Mononuclear cell (primary cell): Measurements from ENCODE around the gene SPTB. TPM values are rescaled to one million over a fixed set of nuclear protein-coding genes. Genes with fewer than 3 reads are reported as not detected.

ENCODE experiments used
- H3K27me3 ChIP-seq: 2 replicates; pipeline ENCODE4 v1.6.0; 2011; ENCODE audit warnings: low read length, control low read depth; ENCODE audit not compliant: insufficient read depth
- H3K4me1 ChIP-seq: 2 replicates; pipeline ENCODE4 v1.5.1; 2011; ENCODE audit warnings: mild to moderate bottlenecking, low read length, control low read depth; ENCODE audit not compliant: insufficient read depth
- H3K4me3 ChIP-seq: 2 replicates; pipeline ENCODE4 v1.5.1; 2011; ENCODE audit warnings: mild to moderate bottlenecking, low read length, moderate library complexity
- H3K9me3 ChIP-seq: 2 replicates; pipeline ENCODE4 v1.5.1; 2011; ENCODE audit warnings: low read depth, mild to moderate bottlenecking, control low read depth, low read length
- total RNA-seq: library from RNA; depleted of rRNA; stranded (reverse); fragments of >200 nt; gene quantifications from one replicate; pipeline ENCODE4 v1.2.3, GENCODE V29; 2012

SPTB gene
- total RNA-seq, 1 donor: 1.5 TPM

GRCh38 chr14:64825509-64825908 lies 54.2 kb downstream of the SPTB start:
- H3K9me3 ChIP-seq: no peaks in the 10 kb centered on the region
- no peaks in the 10 kb centered on the region for H3K27me3 ChIP-seq
- no peak overlapping the region for H3K4me3 ChIP-seq
- peaks cover 16% of the 10 kb centered on the region for H3K4me1 ChIP-seq

- Histone ChIP-seq H3K4me1 (peaks cover 16% of the 10 kb centered on the region), H3K9me3 (no peaks in the 10 kb centered on the region), H3K4me3 (no peak overlapping the region), H3K27me3 (no peaks in the 10 kb centered on the region)
Observed at GRCh38 chr14:64825006-64825405, 54.7 kb downstream of the SPTB start.

- H3K27me3 ChIP-seq: peaks cover under 1% of the 10 kb centered on the region
- peaks cover 16% of the 10 kb centered on the region for H3K4me1 ChIP-seq
- H3K4me3 ChIP-seq: no peak overlapping the region
- no peaks in the 10 kb centered on the region for H3K9me3 ChIP-seq
Observed at GRCh38 chr14:64824471-64824870, 55.2 kb downstream of the SPTB start.

- peaks cover 2% of the 10 kb centered on the region for H3K27me3 ChIP-seq
- no peaks in the 10 kb centered on the region for H3K9me3 ChIP-seq
- peaks cover 16% of the 10 kb centered on the region for H3K4me1 ChIP-seq
- H3K4me3 ChIP-seq: no peak overlapping the region
Observed at GRCh38 chr14:64823305-64823861, 56.3 kb downstream of the SPTB start.

GRCh38 chr14:64821651-64822050 lies 58.1 kb downstream of the SPTB start:
- Histone ChIP-seq H3K4me1 (peaks cover 11% of the 10 kb centered on the region), H3K27me3 (peaks cover 2% of the 10 kb centered on the region), H3K9me3 (no peaks in the 10 kb centered on the region), H3K4me3 (no peak overlapping the region)

GRCh38 chr14:64818151-64818550 lies 61.6 kb downstream of the SPTB start:
- H3K4me1 ChIP-seq: no peaks in the 10 kb centered on the region
- peaks cover 2% of the 10 kb centered on the region for H3K27me3 ChIP-seq
- no peak overlapping the region for H3K4me3 ChIP-seq
- no peaks in the 10 kb centered on the region for H3K9me3 ChIP-seq

DNA sequence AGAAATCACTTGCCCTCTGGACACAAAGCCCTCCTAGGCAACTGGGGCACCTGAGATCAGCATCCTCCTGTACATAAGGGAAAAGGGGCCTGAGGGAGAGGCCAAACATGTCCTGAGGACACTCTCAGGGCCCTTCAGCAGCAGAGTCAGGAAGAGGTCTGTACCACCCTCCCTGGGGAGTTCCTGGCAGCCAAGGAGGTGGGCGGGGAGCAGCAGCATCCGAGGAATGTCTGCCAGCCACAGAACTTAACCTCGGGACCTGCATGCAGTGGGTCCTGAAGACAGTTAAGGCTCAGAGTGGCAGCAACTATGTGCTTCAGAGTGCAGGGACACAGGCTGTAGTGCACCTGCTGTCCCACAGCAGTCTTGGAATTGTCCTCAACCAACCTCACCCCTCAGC lies 62.1 kb downstream of the SPTB start:
- Histone ChIP-seq H3K4me3 (no peak overlapping the region), H3K9me3 (no peaks in the 10 kb centered on the region), H3K27me3 (peaks cover 2% of the 10 kb centered on the region), H3K4me1 (no peaks in the 10 kb centered on the region)

GRCh38 chr14:64816221-64816783 lies 63.4 kb downstream of the SPTB start:
- H3K4me3 ChIP-seq: no peak overlapping the region
- H3K4me1 ChIP-seq: no peaks in the 10 kb centered on the region
- H3K9me3 ChIP-seq: no peaks in the 10 kb centered on the region
- peaks cover 2% of the 10 kb centered on the region for H3K27me3 ChIP-seq

- H3K4me1 ChIP-seq: no peaks in the 10 kb centered on the region
- H3K9me3 ChIP-seq: no peaks in the 10 kb centered on the region
- no peak overlapping the region for H3K4me3 ChIP-seq
- peaks cover 2% of the 10 kb centered on the region for H3K27me3 ChIP-seq
Observed at GRCh38 chr14:64815257-64815656, 64.5 kb downstream of the SPTB start.

DNA sequence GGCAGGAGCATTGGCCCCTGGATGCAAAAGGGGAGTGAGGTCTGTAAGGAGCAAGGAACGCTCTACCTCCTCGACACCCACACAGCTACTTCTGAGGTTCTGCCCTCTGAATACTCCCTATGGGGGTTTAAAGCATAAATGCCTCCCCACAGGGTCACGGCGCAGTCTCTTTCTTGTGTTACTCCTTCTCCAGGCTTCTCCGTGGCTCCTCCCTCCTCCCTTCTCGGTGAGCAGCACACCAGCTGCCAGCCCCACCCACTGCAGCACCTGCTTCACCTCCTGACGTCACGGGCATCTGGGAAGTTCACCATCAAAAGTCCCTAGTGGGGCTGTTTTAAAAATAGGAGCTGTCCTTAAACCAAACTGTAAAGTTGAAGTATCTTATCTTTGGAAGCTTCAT lies 67.3 kb downstream of the SPTB start:
- Histone ChIP-seq H3K4me3 (no peak overlapping the region), H3K9me3 (no peaks in the 10 kb centered on the region), H3K4me1 (no peaks in the 10 kb centered on the region), H3K27me3 (no peaks in the 10 kb centered on the region)

GRCh38 chr14:64811676-64812075 lies 68.0 kb downstream of the SPTB start:
- Histone ChIP-seq H3K4me1 (no peaks in the 10 kb centered on the region), H3K9me3 (no peaks in the 10 kb centered on the region), H3K27me3 (no peaks in the 10 kb centered on the region), H3K4me3 (no peak overlapping the region)

- H3K27me3 ChIP-seq: no peaks in the 10 kb centered on the region
- H3K9me3 ChIP-seq: no peaks in the 10 kb centered on the region
- no peak overlapping the region for H3K4me3 ChIP-seq
Observed at GRCh38 chr14:64808449-64808848, 71.3 kb downstream of the SPTB start.

GRCh38 chr14:64807551-64807950 lies 72.2 kb downstream of the SPTB start:
- Histone ChIP-seq H3K4me1 (no peaks in the 10 kb centered on the region), H3K27me3 (no peaks in the 10 kb centered on the region), H3K4me3 (no peak overlapping the region), H3K9me3 (no peaks in the 10 kb centered on the region)

More at GRCh38 chr14:64808449-64808848, 71.3 kb downstream of the SPTB start:
- no peaks in the 10 kb centered on the region for H3K4me1 ChIP-seq

DNA sequence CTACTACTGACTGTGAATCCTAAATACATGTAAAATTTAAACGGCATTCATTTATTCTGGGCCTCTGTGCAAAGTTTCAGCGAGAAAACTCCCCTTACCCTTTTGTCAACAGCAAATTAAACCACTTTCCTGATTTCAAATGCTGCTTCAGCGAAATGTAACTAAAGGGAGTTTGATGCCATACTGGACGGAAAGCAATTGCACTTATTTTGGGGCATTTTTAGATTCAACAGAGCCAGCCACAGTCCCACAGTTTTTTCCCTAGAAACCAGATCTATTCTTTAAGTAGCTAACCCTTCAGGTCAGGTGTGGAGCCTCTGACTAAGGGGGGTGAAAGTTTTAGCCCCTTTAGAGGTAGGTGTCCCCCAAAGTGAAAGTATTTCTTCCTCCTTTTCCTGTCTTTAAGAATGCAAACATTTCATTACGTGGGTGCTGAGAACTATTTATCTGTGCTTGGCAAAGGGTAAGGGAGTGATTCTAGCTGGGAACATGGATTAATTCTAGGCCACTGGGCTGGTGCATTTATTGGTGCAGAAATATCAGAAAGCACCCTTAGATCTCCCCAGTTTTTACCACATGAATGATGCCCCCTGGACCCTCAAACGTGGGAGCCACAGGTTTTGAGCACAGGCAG lies 72.7 kb downstream of the SPTB start:
- H3K27me3 ChIP-seq: no peaks in the 10 kb centered on the region
- H3K4me1 ChIP-seq: no peaks in the 10 kb centered on the region
- H3K4me3 ChIP-seq: no peak overlapping the region
- no peaks in the 10 kb centered on the region for H3K9me3 ChIP-seq

DNA sequence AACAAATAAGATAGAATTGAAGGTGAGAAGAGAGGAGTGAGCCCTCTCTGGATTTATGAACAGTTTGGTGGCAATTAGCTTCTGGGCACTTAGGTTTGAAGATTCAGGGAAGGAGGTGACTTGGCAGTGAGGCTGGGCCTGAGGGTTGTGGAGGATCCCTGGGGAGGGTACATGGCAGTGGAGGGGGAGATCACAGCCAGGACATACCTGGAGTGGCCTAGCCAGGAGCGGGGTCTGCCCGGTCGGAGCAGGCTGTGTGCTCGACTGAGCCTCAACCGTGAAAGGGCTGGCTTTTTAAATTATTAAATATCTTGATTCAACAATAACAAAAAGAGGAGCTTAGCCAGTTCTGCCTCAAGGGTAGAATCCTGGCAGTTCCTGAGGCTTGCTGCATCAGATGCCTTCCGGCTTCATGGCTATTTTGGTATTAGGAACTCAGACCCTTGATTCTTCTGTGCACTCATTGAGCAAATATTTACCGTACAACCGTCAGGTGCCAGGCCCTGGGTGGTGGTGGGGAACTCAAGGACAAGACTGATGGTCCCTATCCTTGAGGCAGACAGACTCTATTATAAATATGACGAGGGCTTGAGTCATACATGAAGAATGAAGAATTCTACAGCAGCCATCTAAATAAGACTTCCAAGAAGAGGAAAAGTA lies 73.4 kb downstream of the SPTB start:
- H3K9me3 ChIP-seq: no peaks in the 10 kb centered on the region
- no peak overlapping the region for H3K4me3 ChIP-seq
- H3K4me1 ChIP-seq: no peaks in the 10 kb centered on the region
- H3K27me3 ChIP-seq: no peaks in the 10 kb centered on the region
